OCI-LY1 (cell line): ENCODE data around the gene GPR37L1.

ENCODE experiments used
- EZH2 ChIP-seq: fragments of 200-600 bp; sonication (generic), shearing (Covaris generic); IDR thresholded peaks from 2 replicates; pipeline ENCODE4 v1.8.0; 2017; ENCODE audit warnings: borderline replicate concordance, mixed run types, mild to moderate bottlenecking, antibody characterized with exemption, low read length, moderate library complexity, mixed read lengths
- TF ChIP-seq, protein P1 (sequence below): fragments of 200-600 bp; sonication (generic), shearing (Covaris generic); IDR thresholded peaks from 2 replicates; pipeline ENCODE4 v1.5.1; 2017; ENCODE audit warnings: mild to moderate bottlenecking, antibody characterized with exemption, low read length, moderate library complexity, mixed read lengths

DNA sequence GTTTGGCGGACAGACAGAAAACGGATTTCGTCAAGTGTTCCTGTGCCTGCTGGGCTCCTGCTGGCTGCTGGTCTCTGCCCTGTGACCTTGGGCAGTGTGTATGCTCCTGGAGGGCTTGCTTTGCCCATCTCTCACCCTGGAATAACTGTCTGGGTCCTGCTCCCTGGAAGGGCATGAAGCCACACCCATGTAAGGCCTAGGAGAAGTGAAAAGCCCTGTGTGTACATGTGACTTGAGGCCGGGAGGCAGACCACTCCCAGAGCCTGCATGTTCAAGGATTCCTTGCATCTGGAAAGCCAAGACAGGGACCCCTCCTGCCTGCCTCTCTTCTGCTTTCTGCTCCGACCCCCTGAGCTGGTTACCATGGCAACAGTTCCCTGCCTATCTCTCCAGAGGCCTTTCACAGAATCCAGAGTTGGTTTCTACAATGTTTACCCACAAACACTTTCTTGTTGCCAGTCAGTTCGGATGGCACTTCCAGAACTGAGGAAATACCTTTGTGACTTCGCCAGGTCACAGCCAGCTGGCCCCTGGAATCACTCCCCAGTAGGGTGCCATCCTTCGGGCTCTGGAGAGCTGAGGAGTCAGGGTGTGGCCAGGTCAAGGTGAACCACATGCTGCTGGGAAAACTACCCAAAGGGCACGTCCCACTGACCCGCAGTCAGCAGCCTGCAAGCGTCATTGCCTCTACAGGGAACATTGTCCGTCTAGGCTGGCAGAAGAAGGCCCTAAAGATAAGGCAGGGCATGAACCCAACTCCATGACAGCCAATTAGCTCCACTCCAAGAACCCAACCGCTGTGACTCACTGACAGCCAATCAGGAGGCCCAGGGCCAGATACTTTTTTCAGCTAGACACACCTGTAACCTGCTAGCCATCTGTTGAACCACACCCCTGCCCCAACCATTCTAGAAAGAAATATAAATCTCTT lies 14.7 kb upstream of the GPR37L1 start:
- TF ChIP-seq, protein P1, sequence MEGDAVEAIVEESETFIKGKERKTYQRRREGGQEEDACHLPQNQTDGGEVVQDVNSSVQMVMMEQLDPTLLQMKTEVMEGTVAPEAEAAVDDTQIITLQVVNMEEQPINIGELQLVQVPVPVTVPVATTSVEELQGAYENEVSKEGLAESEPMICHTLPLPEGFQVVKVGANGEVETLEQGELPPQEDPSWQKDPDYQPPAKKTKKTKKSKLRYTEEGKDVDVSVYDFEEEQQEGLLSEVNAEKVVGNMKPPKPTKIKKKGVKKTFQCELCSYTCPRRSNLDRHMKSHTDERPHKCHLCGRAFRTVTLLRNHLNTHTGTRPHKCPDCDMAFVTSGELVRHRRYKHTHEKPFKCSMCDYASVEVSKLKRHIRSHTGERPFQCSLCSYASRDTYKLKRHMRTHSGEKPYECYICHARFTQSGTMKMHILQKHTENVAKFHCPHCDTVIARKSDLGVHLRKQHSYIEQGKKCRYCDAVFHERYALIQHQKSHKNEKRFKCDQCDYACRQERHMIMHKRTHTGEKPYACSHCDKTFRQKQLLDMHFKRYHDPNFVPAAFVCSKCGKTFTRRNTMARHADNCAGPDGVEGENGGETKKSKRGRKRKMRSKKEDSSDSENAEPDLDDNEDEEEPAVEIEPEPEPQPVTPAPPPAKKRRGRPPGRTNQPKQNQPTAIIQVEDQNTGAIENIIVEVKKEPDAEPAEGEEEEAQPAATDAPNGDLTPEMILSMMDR: no peak
- no peak for TF ChIP-seq EZH2
